H4 (cell line): ENCODE measurements around the gene ZMAT2. TPM values are rescaled to one million over a fixed set of nuclear protein-coding genes. Genes with fewer than 3 reads are reported as not detected.
A peak's percentile ranks its signal among the peaks of the same experiment; 100 is the strongest.
"Not testable (repeated sequence)": the region's sequence is repeated elsewhere in the genome, so short reads cannot be mapped to it uniquely, and the experiment has no call there.

Experiments used
- DNase-seq: peaks from one replicate; pipeline ENCODE4 v3.0.0-alpha.2; 2015; ENCODE audit warnings: low spot score
- total RNA-seq: library from RNA; depleted of rRNA; stranded (reverse); fragments of >200 nt; shearing (Covaris generic); gene quantifications from 2 replicates; pipeline ENCODE4 v1.2.3, GENCODE V29; 2014; rRNA removed

ZMAT2 gene
- total RNA-seq, 1 experiment from 2014 or later = 73.5 TPM

- DNase-seq = not testable (repeated sequence)
Measured at GRCh38 chr5:140708787-140709186, 8.5 kb downstream of the ZMAT2 start.

- DNase-seq = peak; percentile 94
Measured at GRCh38 chr5:140710899-140711552, 10.8 kb downstream of the ZMAT2 start.

GRCh38 chr5:140711794-140712193 is 11.5 kb downstream of the ZMAT2 start:
- DNase-seq = no peak

- no peak for DNase-seq
Measured at GRCh38 chr5:140713562-140714094, 13.4 kb downstream of the ZMAT2 start.

GRCh38 chr5:140716238-140716637 is 16.0 kb downstream of the ZMAT2 start:
- not testable (repeated sequence) for DNase-seq

- no peak for DNase-seq
Measured at GRCh38 chr5:140718266-140718592, 18.0 kb downstream of the ZMAT2 start.

GRCh38 chr5:140720738-140721137 is 20.5 kb downstream of the ZMAT2 start:
- DNase-seq = peak; percentile 21

- not testable (repeated sequence) for DNase-seq
Measured at GRCh38 chr5:140721395-140721794, 21.1 kb downstream of the ZMAT2 start.

GRCh38 chr5:140725799-140726471 is 25.7 kb downstream of the ZMAT2 start:
- peak; percentile 92 for DNase-seq

- no peak for DNase-seq
Measured at GRCh38 chr5:140733098-140733497, 32.9 kb downstream of the ZMAT2 start.

GRCh38 chr5:140734354-140734753 is 34.1 kb downstream of the ZMAT2 start:
- DNase-seq = no peak

GRCh38 chr5:140737486-140737885 is 37.2 kb downstream of the ZMAT2 start:
- DNase-seq = no peak

- DNase-seq = no peak
Measured at GRCh38 chr5:140741967-140742366, 41.7 kb downstream of the ZMAT2 start.

- no peak for DNase-seq
Measured at GRCh38 chr5:140753561-140753960, 53.3 kb downstream of the ZMAT2 start.

Other genes starting within 250 kb of the ZMAT2 start
- gene EIF4EBP3, start 152.8 kb upstream of the ZMAT2 start, total RNA-seq = not detected in 2 replicates
- 64.6 and 72.6 TPM in 2 replicates for gene SRA1, start 143.0 kb upstream of the ZMAT2 start, total RNA-seq
- gene APBB3, start 135.8 kb upstream of the ZMAT2 start, total RNA-seq = 2.8 and 9.3 TPM in 2 replicates
- 22.2 and 39.9 TPM in 2 replicates for gene SLC35A4, start 135.6 kb upstream of the ZMAT2 start, total RNA-seq
- not detected in 2 replicates for gene CD14, start 67.3 kb upstream of the ZMAT2 start, total RNA-seq
- 9.6 and 15.9 TPM in 2 replicates for gene TMCO6, start 61.0 kb upstream of the ZMAT2 start, total RNA-seq
- gene NDUFA2, start 52.8 kb upstream of the ZMAT2 start, total RNA-seq = 65.7 and 99.6 TPM in 2 replicates
- 72.9 and 98.1 TPM in 2 replicates for gene IK, start 52.6 kb upstream of the ZMAT2 start, total RNA-seq
- gene WDR55, start 35.5 kb upstream of the ZMAT2 start, total RNA-seq = 13.7 and 15.2 TPM in 2 replicates
- 0.37 TPM in 1 of 2 replicates, not detected in the other for gene DND1, start 26.9 kb upstream of the ZMAT2 start, total RNA-seq
- 52.1 and 53.6 TPM in 2 replicates for gene HARS1, start 9.1 kb upstream of the ZMAT2 start, total RNA-seq
- 49.2 and 52.6 TPM in 2 replicates for gene HARS2, start 9.0 kb upstream of the ZMAT2 start, total RNA-seq
- gene PCDHA1, start 85.7 kb downstream of the ZMAT2 start, total RNA-seq = 0.45 and 0.56 TPM in 2 replicates
- gene PCDHA2, start 94.4 kb downstream of the ZMAT2 start, total RNA-seq = 0.72 and 0.82 TPM in 2 replicates
- gene PCDHA3, start 100.6 kb downstream of the ZMAT2 start, total RNA-seq = 4.5 and 4.7 TPM in 2 replicates
- gene PCDHA4, start 106.6 kb downstream of the ZMAT2 start, total RNA-seq = 0.02 and 0.04 TPM in 2 replicates
- gene PCDHA5, start 121.2 kb downstream of the ZMAT2 start, total RNA-seq = 0.25 and 1.1 TPM in 2 replicates
- 0.06 TPM in 1 of 2 replicates, not detected in the other for gene PCDHA6, start 127.5 kb downstream of the ZMAT2 start, total RNA-seq
- 0.04 and 0.06 TPM in 2 replicates for gene PCDHA7, start 133.8 kb downstream of the ZMAT2 start, total RNA-seq
- 0.04 and 0.17 TPM in 2 replicates for gene PCDHA8, start 140.7 kb downstream of the ZMAT2 start, total RNA-seq
- gene PCDHA9, start 147.9 kb downstream of the ZMAT2 start, total RNA-seq = 0.08 TPM in 1 of 2 replicates, not detected in the other
- 0.02 and 0.08 TPM in 2 replicates for gene PCDHA10, start 155.4 kb downstream of the ZMAT2 start, total RNA-seq
- 5.0 and 7.7 TPM in 2 replicates for gene PCDHA11, start 168.5 kb downstream of the ZMAT2 start, total RNA-seq
- 0.21 and 0.60 TPM in 2 replicates for gene PCDHA12, start 174.9 kb downstream of the ZMAT2 start, total RNA-seq
- gene PCDHA13, start 181.7 kb downstream of the ZMAT2 start, total RNA-seq = 0.41 and 0.50 TPM in 2 replicates
- gene PCDHAC1, start 225.9 kb downstream of the ZMAT2 start, total RNA-seq = 1.1 TPM in 2 replicates